WTC11 (cell line): Measurements from ENCODE around the gene KNL1. TPM values are rescaled to one million over a fixed set of nuclear protein-coding genes. Genes with fewer than 3 reads are reported as not detected.

Source experiments
- ATAC-seq: fragments of 200-7000 bp; cut with Tn5 transposase; 2 replicates; pipeline ENCODE4 v1.10.0; 2021; ENCODE audit warnings: mild to moderate bottlenecking, moderate library complexity
- CTCF ChIA-PET: fragments of 300-600 bp; sonication (Branson Sonifier 250); formaldehyde crosslinking; loops from one replicate; lab custom pipeline; 2021; ENCODE audit warnings: antibody characterized with exemption; lab: Charles Lee
- POLR2A ChIA-PET: fragments of 350-600 bp; sonication (Branson Sonifier 250); formaldehyde crosslinking; loops from one replicate; lab custom pipeline; 2021; ENCODE audit warnings: antibody characterized with exemption; lab: Charles Lee
- DNase-seq: peaks from one replicate; pipeline ENCODE4 v3.0.0; 2021; ENCODE audit warnings: low spot score
- H3K27ac Mint-ChIP-seq: 2 replicates; pipeline ENCODE4 v1.8.0; 2021; ENCODE audit warnings: mixed read lengths
- H3K27me3 Mint-ChIP-seq: 2 replicates; pipeline ENCODE4 v1.8.0; 2021; ENCODE audit warnings: low read depth, mild to moderate bottlenecking, moderate library complexity, mixed read lengths
- H3K36me3 Mint-ChIP-seq: 2 replicates; pipeline ENCODE4 v1.8.0; 2021; ENCODE audit warnings: mixed read lengths
- H3K4me1 Mint-ChIP-seq: 2 replicates; pipeline ENCODE4 v1.8.0; 2022; ENCODE audit warnings: mixed read lengths
- H3K4me3 Mint-ChIP-seq: 2 replicates; pipeline ENCODE4 v1.8.0; 2021; ENCODE audit warnings: mild to moderate bottlenecking, moderate library complexity, mixed read lengths
- H3K9me3 Mint-ChIP-seq: 2 replicates; pipeline ENCODE4 v1.8.0; 2021; ENCODE audit warnings: mixed read lengths
- CBFB ChIP-seq: sonication (generic); formaldehyde crosslinking; IDR thresholded peaks from 2 replicates; pipeline ENCODE4 v1.8.1; 2022; ENCODE audit warnings: mild to moderate bottlenecking, low read depth, missing genetic modification reagents
- FOXK1 ChIP-seq: sonication (generic); formaldehyde crosslinking; IDR thresholded peaks from 2 replicates; pipeline ENCODE4 v1.8.0; 2022; ENCODE audit warnings: mild to moderate bottlenecking, moderate library complexity, missing genetic modification reagents
- GTF2I ChIP-seq: fragments of 250-450 bp; sonication (Bioruptor Pico); conservative IDR thresholded peaks from 2 replicates; pipeline ENCODE4 v1.4.0; 2021; ENCODE audit warnings: mild to moderate bottlenecking
- JAZF1 ChIP-seq: fragments of 250-450 bp; sonication (Bioruptor Pico); IDR thresholded peaks from 2 replicates; pipeline ENCODE4 v1.9.0; 2021; ENCODE audit warnings: moderate library complexity, mild to moderate bottlenecking, inconsistent platforms
- NFE2L1 ChIP-seq: sonication (generic); formaldehyde crosslinking; IDR thresholded peaks from 2 replicates; pipeline ENCODE4 v1.8.1; 2023; ENCODE audit warnings: missing genetic modification reagents
- RORB ChIP-seq: fragments of 250-450 bp; sonication (Bioruptor Pico); IDR thresholded peaks from 2 replicates; pipeline ENCODE4 v1.9.0; 2021; ENCODE audit warnings: mild to moderate bottlenecking
- SMAD4 ChIP-seq: sonication (generic); formaldehyde crosslinking; IDR thresholded peaks from 2 replicates; pipeline ENCODE4 v1.8.0; 2022; ENCODE audit warnings: mild to moderate bottlenecking, missing genetic modification reagents
- SOX15 ChIP-seq: fragments of 250-450 bp; sonication (Bioruptor Pico); IDR thresholded peaks from 2 replicates; pipeline ENCODE4 v1.9.0; 2021; ENCODE audit warnings: mild to moderate bottlenecking
- ZNF121 ChIP-seq: sonication (generic); formaldehyde crosslinking; IDR thresholded peaks from 2 replicates; pipeline ENCODE4 v1.8.0; 2023; ENCODE audit warnings: missing genetic modification reagents
- ZNF317 ChIP-seq: sonication (generic); formaldehyde crosslinking; IDR thresholded peaks from 2 replicates; pipeline ENCODE4 v1.8.1; 2023; ENCODE audit warnings: low read depth, mild to moderate bottlenecking, moderate library complexity, missing genetic modification reagents, borderline replicate concordance
- ZNF396 ChIP-seq: fragments of 250-450 bp; sonication (Bioruptor Pico); IDR thresholded peaks from 2 replicates; pipeline ENCODE4 v1.8.0; 2021; ENCODE audit warnings: mild to moderate bottlenecking, moderate library complexity, borderline replicate concordance
- ZNF423 ChIP-seq: fragments of 250-450 bp; sonication (Bioruptor Pico); IDR thresholded peaks from 2 replicates; pipeline ENCODE4 v2.1.2; 2022; ENCODE audit warnings: mild to moderate bottlenecking, moderate library complexity
- total RNA-seq: library from RNA; stranded (reverse); gene quantifications from 3 replicates; pipeline ENCODE4 v1.2.3, GENCODE V29; 2021
- TF ChIP-seq, protein P1 (sequence below): sonication (generic); formaldehyde crosslinking; IDR thresholded peaks from 2 replicates; pipeline ENCODE4 v1.8.0; 2022; ENCODE audit warnings: mild to moderate bottlenecking, missing genetic modification reagents
- TF ChIP-seq, protein P2 (sequence below): fragments of 250-450 bp; sonication (Bioruptor Pico); IDR thresholded peaks from 2 replicates; pipeline ENCODE4 v1.9.0; 2021; ENCODE audit warnings: mild to moderate bottlenecking
- TF ChIP-seq, protein P3 (sequence below): sonication (generic); formaldehyde crosslinking; IDR thresholded peaks from 2 replicates; pipeline ENCODE4 v1.8.1; 2023; ENCODE audit warnings: mild to moderate bottlenecking, moderate library complexity, missing genetic modification reagents
- TF ChIP-seq, protein P4 (sequence below): sonication (generic); formaldehyde crosslinking; IDR thresholded peaks from 2 replicates; pipeline ENCODE4 v1.8.1; 2022; ENCODE audit warnings: mild to moderate bottlenecking, moderate library complexity, missing genetic modification reagents
- TF ChIP-seq, protein P5 (sequence below): sonication (generic); formaldehyde crosslinking; IDR thresholded peaks from 2 replicates; pipeline ENCODE4 v1.8.0; 2023; ENCODE audit warnings: missing genetic modification reagents, mild to moderate bottlenecking, borderline replicate concordance
- TF ChIP-seq, protein P6 (sequence below): sonication (generic); formaldehyde crosslinking; IDR thresholded peaks from 2 replicates; pipeline ENCODE4 v1.8.1; 2023; ENCODE audit warnings: mild to moderate bottlenecking, missing genetic modification reagents
- TF ChIP-seq, protein P7 (sequence below): sonication (generic); formaldehyde crosslinking; IDR thresholded peaks from 2 replicates; pipeline ENCODE4 v1.8.0; 2022; ENCODE audit warnings: mild to moderate bottlenecking, missing genetic modification reagents
- TF ChIP-seq, protein P8 (sequence below): sonication (generic); formaldehyde crosslinking; IDR thresholded peaks from 2 replicates; pipeline ENCODE4 v1.8.0; 2023; ENCODE audit warnings: missing genetic modification reagents
- TF ChIP-seq, protein P9 (sequence below): sonication (generic); formaldehyde crosslinking; IDR thresholded peaks from 2 replicates; pipeline ENCODE4 v1.8.0; 2022; ENCODE audit warnings: mild to moderate bottlenecking, missing genetic modification reagents

The KNL1 gene
- total RNA-seq, 1 experiment from 2014 or later: 24.0 TPM

DNA sequence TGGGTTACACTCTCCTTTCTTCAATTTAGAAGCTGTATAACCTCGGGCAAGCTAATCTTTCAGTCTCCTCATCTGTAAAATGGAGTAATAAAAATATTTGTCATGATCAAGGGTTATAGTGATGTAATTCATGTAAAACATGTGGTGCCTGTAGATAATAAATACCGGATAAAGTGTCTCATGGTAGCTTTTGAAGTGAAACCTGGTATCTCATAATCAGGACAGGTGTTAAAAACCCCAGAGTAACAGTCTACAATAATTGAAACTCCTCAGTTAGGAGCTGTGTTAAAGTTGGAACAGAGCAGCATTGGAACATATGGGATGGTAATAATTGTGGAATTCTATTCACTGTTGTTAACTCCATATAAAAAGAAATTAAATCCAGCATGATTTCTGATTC lies 884 bp upstream of the KNL1 start:
- Mint-ChIP-seq H3K27me3 (no peaks in the 10 kb centered on the region; the same call in 1 of the 2 replicates), H3K4me1 (peaks cover 27% of the 10 kb centered on the region), H3K9me3 (no peaks in the 10 kb centered on the region), H3K36me3 (no peaks in the 10 kb centered on the region), H3K4me3 (peak overlapping the region; percentile 92), H3K27ac (no peak overlapping the region)
- POLR2A ChIA-PET: interaction anchor here (0.9 kb wide), 1 partner anchor 101 kb away, joined by 3 read pairs; the partner anchor contains the start of gene RAD51
- DNase-seq: no peak
- TF ChIP-seq, protein P1, sequence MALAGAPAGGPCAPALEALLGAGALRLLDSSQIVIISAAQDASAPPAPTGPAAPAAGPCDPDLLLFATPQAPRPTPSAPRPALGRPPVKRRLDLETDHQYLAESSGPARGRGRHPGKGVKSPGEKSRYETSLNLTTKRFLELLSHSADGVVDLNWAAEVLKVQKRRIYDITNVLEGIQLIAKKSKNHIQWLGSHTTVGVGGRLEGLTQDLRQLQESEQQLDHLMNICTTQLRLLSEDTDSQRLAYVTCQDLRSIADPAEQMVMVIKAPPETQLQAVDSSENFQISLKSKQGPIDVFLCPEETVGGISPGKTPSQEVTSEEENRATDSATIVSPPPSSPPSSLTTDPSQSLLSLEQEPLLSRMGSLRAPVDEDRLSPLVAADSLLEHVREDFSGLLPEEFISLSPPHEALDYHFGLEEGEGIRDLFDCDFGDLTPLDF (CRISPR knock-in tag): no peak
- no peak for TF ChIP-seq ZNF121 (CRISPR knock-in tag)
- TF ChIP-seq, protein P2, sequence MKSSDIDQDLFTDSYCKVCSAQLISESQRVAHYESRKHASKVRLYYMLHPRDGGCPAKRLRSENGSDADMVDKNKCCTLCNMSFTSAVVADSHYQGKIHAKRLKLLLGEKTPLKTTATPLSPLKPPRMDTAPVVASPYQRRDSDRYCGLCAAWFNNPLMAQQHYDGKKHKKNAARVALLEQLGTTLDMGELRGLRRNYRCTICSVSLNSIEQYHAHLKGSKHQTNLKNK (CRISPR knock-in tag): no peak
- TF ChIP-seq, protein P3, sequence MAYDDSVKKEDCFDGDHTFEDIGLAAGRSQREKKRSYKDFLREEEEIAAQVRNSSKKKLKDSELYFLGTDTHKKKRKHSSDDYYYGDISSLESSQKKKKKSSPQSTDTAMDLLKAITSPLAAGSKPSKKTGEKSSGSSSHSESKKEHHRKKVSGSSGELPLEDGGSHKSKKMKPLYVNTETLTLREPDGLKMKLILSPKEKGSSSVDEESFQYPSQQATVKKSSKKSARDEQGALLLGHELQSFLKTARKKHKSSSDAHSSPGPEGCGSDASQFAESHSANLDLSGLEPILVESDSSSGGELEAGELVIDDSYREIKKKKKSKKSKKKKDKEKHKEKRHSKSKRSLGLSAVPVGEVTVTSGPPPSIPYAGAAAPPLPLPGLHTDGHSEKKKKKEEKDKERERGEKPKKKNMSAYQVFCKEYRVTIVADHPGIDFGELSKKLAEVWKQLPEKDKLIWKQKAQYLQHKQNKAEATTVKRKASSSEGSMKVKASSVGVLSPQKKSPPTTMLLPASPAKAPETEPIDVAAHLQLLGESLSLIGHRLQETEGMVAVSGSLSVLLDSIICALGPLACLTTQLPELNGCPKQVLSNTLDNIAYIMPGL (CRISPR knock-in tag): no peak
- no peak for TF ChIP-seq NFE2L1 (CRISPR knock-in tag)
- no peak for TF ChIP-seq SMAD4 (CRISPR knock-in tag)
- TF ChIP-seq, protein P4, sequence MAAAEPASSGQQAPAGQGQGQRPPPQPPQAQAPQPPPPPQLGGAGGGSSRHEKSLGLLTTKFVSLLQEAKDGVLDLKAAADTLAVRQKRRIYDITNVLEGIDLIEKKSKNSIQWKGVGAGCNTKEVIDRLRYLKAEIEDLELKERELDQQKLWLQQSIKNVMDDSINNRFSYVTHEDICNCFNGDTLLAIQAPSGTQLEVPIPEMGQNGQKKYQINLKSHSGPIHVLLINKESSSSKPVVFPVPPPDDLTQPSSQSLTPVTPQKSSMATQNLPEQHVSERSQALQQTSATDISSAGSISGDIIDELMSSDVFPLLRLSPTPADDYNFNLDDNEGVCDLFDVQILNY (CRISPR knock-in tag): no peak
- TF ChIP-seq SOX15 (CRISPR knock-in tag): no peak
- TF ChIP-seq CBFB (CRISPR knock-in tag): no peak
- no peak for TF ChIP-seq ZNF317
- CTCF ChIA-PET: interaction anchor here (4.4 kb wide), 1 partner anchor 24 kb away, joined by 32 read pairs; the partner anchor contains the start of gene RPUSD2
- no peak for ATAC-seq

DNA sequence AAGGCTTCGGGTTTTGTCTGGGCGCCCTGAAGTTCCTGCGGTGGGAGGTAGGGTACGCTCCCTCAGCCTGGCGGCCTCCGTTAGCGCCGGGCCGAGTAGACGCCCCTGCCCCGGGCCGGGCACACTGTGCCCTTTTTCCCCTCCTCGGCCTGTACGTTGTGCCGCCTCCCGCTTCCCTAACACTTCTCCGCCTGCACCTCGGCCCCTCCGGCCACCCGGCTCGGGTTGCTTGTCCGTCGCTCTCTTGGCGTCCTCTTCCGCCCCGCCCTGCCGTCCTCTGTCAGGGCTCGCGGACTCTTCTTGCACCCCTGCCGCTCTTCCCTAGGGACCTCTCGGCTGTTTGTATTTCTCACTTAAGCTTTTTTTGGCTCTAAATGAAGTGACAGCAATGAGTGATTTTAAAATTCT lies 384 bp downstream of the KNL1 start:
- Mint-ChIP-seq H3K27me3 (no peaks in the 10 kb centered on the region; the same call in 1 of the 2 replicates), H3K27ac (peak overlapping the region; percentile 100)
- no peak for TF ChIP-seq SOX15 (CRISPR knock-in tag)
- no peak for TF ChIP-seq JAZF1
- TF ChIP-seq, protein P5, sequence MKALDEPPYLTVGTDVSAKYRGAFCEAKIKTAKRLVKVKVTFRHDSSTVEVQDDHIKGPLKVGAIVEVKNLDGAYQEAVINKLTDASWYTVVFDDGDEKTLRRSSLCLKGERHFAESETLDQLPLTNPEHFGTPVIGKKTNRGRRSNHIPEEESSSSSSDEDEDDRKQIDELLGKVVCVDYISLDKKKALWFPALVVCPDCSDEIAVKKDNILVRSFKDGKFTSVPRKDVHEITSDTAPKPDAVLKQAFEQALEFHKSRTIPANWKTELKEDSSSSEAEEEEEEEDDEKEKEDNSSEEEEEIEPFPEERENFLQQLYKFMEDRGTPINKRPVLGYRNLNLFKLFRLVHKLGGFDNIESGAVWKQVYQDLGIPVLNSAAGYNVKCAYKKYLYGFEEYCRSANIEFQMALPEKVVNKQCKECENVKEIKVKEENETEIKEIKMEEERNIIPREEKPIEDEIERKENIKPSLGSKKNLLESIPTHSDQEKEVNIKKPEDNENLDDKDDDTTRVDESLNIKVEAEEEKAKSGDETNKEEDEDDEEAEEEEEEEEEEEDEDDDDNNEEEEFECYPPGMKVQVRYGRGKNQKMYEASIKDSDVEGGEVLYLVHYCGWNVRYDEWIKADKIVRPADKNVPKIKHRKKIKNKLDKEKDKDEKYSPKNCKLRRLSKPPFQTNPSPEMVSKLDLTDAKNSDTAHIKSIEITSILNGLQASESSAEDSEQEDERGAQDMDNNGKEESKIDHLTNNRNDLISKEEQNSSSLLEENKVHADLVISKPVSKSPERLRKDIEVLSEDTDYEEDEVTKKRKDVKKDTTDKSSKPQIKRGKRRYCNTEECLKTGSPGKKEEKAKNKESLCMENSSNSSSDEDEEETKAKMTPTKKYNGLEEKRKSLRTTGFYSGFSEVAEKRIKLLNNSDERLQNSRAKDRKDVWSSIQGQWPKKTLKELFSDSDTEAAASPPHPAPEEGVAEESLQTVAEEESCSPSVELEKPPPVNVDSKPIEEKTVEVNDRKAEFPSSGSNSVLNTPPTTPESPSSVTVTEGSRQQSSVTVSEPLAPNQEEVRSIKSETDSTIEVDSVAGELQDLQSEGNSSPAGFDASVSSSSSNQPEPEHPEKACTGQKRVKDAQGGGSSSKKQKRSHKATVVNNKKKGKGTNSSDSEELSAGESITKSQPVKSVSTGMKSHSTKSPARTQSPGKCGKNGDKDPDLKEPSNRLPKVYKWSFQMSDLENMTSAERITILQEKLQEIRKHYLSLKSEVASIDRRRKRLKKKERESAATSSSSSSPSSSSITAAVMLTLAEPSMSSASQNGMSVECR: no peak
- TF ChIP-seq FOXK1 (CRISPR knock-in tag): no peak
- TF ChIP-seq, protein P6, sequence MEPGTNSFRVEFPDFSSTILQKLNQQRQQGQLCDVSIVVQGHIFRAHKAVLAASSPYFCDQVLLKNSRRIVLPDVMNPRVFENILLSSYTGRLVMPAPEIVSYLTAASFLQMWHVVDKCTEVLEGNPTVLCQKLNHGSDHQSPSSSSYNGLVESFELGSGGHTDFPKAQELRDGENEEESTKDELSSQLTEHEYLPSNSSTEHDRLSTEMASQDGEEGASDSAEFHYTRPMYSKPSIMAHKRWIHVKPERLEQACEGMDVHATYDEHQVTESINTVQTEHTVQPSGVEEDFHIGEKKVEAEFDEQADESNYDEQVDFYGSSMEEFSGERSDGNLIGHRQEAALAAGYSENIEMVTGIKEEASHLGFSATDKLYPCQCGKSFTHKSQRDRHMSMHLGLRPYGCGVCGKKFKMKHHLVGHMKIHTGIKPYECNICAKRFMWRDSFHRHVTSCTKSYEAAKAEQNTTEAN: no peak
- TF ChIP-seq, protein P7, sequence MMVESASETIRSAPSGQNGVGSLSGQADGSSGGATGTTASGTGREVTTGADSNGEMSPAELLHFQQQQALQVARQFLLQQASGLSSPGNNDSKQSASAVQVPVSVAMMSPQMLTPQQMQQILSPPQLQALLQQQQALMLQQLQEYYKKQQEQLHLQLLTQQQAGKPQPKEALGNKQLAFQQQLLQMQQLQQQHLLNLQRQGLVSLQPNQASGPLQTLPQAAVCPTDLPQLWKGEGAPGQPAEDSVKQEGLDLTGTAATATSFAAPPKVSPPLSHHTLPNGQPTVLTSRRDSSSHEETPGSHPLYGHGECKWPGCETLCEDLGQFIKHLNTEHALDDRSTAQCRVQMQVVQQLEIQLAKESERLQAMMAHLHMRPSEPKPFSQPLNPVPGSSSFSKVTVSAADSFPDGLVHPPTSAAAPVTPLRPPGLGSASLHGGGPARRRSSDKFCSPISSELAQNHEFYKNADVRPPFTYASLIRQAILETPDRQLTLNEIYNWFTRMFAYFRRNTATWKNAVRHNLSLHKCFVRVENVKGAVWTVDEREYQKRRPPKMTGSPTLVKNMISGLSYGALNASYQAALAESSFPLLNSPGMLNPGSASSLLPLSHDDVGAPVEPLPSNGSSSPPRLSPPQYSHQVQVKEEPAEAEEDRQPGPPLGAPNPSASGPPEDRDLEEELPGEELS (CRISPR knock-in tag): 0 out of 2 replicates have a peak, but pooled peaks have one; percentile 16
- no peak for TF ChIP-seq ZNF423 (CRISPR knock-in tag)
- TF ChIP-seq RORB (CRISPR knock-in tag): no peak
- TF ChIP-seq, protein P8, sequence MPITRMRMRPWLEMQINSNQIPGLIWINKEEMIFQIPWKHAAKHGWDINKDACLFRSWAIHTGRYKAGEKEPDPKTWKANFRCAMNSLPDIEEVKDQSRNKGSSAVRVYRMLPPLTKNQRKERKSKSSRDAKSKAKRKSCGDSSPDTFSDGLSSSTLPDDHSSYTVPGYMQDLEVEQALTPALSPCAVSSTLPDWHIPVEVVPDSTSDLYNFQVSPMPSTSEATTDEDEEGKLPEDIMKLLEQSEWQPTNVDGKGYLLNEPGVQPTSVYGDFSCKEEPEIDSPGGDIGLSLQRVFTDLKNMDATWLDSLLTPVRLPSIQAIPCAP (CRISPR knock-in tag): no peak
- TF ChIP-seq, protein P9, sequence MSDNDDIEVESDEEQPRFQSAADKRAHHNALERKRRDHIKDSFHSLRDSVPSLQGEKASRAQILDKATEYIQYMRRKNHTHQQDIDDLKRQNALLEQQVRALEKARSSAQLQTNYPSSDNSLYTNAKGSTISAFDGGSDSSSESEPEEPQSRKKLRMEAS (CRISPR knock-in tag): 0 out of 2 replicates have a peak, but pooled peaks have one; percentile 8
- TF ChIP-seq GTF2I: no peak
- no peak for TF ChIP-seq ZNF396

More for the DNA sequence above, 384 bp downstream of the KNL1 start:
- Mint-ChIP-seq H3K9me3 (no peaks in the 10 kb centered on the region), H3K4me3 (peak overlapping the region; percentile 92), H3K36me3 (no peaks in the 10 kb centered on the region), H3K4me1 (peaks cover 27% of the 10 kb centered on the region)
- POLR2A ChIA-PET: interaction anchor here (1.0 kb wide), 1 partner anchor 25 kb away, joined by 3 read pairs; the partner anchor contains the start of gene RPUSD2
- CTCF ChIA-PET: interaction anchor here (0.6 to 1.0 kb wide), 2 partner anchors 194 to 265 kb away, joined by 3 read pairs; no protein-coding TSS in a partner anchor
- ATAC-seq (peak; percentile 73), DNase-seq (peak; percentile 71)
